NCI-H1048 (cell line): ENCODE data around the gene MATR3.
"Not testable (repeated sequence)": the region's sequence is repeated elsewhere in the genome, so short reads cannot be mapped to it uniquely, and the experiment has no call there.

ENCODE experiments used
- DNase-seq: peaks from one replicate; lab custom pipeline; 2025; lab: John Stamatoyannopoulos, UW

Gene MATR3, protein sequence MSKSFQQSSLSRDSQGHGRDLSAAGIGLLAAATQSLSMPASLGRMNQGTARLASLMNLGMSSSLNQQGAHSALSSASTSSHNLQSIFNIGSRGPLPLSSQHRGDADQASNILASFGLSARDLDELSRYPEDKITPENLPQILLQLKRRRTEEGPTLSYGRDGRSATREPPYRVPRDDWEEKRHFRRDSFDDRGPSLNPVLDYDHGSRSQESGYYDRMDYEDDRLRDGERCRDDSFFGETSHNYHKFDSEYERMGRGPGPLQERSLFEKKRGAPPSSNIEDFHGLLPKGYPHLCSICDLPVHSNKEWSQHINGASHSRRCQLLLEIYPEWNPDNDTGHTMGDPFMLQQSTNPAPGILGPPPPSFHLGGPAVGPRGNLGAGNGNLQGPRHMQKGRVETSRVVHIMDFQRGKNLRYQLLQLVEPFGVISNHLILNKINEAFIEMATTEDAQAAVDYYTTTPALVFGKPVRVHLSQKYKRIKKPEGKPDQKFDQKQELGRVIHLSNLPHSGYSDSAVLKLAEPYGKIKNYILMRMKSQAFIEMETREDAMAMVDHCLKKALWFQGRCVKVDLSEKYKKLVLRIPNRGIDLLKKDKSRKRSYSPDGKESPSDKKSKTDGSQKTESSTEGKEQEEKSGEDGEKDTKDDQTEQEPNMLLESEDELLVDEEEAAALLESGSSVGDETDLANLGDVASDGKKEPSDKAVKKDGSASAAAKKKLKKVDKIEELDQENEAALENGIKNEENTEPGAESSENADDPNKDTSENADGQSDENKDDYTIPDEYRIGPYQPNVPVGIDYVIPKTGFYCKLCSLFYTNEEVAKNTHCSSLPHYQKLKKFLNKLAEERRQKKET

DNA sequence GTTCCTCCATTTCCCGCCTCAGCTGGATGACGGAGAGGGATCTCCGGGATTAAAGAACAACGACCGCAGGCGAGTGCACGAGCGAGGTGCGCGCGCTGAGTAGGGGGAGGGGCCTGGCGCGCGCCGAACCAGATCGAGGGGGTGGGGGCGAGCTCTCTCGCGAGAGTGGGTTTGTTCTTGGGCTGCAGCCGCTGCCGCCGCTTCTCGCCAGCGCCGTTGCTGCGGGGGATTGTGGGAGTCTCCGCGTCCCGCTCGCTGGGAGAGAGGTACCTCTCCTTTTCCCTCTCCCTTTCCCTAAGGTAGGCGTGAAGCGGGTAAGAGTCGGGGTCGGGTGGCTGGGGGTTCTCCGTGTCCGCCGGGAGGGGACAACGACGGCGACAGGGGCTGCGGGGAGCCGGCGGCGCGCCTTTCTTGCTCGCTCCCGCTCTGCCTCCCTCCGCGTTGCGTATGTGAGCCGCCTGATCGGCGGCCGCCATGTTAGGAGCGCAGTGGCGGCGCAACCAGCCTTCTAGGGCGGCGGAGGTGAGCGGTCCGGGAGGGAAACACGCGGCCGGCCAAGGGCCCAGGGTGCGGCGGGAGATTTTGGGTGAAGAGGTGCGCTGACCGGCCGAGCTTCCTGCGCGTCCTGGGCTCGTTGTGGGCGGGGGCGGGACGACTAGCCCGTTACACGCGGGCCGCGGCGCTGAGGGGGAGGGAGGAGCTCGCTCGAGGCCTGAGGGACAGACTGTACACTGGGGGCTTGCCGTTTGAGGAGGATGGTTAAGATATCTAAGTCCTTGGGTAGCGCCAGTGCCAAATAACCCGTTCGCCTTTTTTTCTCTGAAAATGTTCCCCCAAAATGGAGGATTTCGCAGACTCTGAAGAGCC lies at the start of gene MATR3:
Gene MATR3 (plus strand): TSS at position 234 of the 867 bp plus-strand sequence. CDS start 13,676 bp downstream, outside the sequence.
- peak; percentile 91 for DNase-seq

DNA sequence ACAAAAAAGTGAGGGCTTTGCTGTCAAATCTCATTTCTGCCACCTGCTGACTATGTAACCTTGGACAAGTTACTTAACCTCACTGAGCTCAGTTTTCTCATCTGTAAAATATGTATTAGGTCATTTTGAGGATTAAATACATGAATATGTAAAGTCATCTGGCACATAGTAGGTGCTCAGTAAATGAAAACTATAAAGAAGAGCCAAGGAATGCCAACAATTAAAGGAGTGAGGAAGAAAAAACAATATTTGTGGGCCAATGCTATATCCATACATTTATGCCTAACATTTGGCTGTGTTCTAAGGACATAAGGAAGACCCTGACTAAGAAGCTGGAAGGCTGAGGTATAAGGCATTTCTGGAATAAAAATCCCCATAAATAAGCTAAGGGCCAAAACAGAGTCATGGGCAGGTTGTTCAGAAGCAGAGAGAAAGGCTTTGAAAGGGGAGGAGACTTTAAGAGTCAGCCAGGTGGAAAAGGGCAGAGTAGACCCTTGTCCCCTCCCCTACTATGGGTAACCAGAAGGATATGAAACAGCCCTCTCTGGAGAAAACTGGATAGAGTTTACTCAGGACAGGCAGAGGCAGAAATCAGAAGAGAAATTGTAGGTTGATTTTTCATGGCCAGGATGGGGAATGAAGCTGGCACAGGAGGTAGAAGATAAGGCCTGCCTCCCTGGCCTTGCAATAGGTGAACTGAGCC lies 47.8 kb upstream of the MATR3 start:
- DNase-seq, result no peak

DNA sequence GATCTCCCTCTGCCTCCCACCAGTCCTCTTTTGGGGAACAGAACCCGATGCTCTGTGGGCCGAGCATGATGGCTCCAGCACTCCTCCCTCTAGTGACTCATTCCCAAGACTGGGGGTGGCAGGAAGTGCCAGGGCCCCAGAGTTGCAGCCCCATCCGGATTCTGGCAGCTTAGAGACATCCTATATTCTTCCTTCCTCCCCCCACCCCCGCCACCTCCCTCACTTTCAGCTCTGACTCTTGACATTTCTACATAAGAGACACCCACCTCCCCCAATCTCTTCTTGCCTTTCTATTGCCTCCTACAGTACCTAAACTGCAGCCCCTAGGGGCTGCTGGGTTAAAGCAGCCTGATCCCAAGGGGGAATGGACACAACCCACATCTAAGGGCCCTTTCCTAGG lies 47.1 kb upstream of the MATR3 start:
- no peak for DNase-seq

DNA sequence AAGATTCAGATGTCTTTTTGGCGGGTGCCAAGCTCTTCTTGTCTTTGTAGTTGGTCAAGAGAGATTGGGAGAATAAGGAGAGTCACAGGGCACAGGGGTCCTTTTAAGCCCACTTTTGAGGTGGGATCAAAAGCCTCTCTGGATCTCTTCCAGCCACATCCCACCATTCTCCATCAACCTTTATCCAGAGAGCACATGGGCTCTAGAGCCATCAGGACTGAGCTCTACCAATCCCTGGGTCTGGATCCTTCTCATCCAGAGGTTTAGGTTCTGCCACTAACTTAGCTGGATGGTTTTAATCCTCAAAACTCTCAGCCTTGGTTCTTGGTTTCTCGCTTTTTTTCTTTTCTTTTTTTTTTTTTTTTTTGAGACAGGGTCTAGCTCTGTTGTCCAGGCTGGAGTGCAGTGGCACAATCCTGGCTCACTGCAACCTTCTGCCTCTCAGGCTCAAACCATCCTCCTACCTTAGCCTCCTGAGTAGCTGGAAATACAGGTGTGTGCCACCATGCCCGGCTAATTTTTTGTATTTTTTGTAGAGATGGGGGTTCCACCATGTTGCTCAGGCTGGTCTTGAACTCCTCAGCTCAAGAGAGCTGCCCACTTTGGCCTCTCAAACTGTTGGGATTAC lies 44.6 kb upstream of the MATR3 start:
- DNase-seq, result no peak

DNA sequence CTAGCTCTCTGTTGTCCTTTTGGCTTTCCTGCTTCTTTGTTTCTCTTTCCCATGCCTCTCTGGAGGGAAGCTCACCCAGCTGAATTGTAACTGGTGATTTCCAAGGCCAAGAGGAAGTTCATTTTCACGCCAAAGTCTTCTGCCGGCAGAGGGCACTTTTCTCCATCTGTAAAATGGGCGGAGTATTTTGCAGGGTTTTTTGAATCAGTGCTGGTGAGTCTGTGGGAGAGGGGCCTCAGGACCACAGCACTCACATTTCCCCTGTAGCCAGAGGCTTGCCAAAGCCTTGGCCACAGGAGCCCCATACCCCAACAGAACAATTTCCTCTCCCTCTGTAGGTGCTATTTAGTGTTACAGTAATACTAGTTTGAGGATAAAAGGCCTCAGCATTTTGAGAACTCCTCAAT lies 42.3 kb upstream of the MATR3 start:
- DNase-seq, result no peak

DNA sequence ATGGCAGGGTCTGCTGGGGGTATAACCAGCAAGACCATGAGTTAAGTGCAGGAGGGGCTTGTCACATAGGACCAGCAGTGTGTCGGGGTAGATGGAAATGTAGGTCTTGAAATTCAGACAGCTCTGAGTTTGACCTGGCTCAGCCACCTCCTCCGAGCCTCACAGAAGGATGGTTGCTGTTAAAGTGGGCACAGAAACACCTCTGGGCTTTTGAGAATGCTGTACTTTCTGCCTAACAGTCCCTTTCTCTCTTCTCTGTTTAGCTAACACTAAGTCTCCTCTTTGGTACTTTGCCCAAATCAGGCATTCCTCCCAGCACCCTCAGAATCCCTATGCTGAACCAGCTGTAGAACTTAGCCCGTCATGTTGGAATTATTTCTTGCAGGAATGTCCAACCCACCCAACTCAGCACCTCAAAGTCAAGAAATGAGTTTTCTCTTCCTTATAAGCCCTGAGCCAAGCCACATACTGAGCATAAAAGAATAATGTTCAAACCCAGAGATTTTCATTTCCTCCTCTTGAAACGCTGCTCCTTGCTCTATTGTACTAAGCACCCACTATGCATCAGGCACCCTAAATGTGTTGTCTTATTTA lies 41.7 kb upstream of the MATR3 start:
- DNase-seq, result no peak

DNA sequence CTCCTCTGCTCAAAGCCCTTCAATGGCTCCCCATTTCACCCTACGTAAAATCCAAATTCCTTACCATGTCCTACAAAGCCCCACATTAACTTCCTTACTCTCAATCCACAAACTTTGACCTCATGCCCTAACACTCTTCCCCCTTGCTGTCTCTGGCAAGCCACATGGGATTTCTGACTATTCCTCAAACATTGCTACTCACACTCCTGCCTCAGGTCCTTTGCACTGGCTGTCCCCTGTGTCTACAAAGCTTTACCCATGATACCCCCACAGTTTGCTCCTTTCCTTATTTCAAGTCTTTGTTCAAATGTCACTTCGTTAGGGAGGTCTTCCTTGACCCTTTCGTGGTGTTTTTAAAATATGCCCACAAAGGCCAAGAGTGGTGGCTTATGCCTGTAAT lies 40.4 kb upstream of the MATR3 start:
- no peak for DNase-seq

DNA sequence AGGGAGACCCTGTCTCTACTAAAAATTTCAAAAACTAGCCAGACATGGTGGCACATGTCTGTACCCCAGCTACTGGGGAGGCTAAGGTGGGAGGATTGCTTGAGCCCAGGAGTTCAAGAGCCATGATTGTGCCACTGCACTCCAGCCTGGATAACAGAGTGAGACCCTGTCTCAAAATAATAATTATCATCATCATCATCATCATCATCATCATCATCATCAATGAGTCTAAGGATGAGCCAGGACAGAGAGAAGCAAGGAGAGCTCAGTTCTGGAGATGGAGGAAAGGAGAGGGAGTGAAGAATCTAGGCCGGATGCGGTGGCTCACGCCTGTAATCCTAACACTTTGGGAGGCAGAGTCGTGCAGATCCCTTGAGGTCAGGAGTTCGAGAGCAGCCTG lies 36.7 kb upstream of the MATR3 start:
- no peak for DNase-seq

DNA sequence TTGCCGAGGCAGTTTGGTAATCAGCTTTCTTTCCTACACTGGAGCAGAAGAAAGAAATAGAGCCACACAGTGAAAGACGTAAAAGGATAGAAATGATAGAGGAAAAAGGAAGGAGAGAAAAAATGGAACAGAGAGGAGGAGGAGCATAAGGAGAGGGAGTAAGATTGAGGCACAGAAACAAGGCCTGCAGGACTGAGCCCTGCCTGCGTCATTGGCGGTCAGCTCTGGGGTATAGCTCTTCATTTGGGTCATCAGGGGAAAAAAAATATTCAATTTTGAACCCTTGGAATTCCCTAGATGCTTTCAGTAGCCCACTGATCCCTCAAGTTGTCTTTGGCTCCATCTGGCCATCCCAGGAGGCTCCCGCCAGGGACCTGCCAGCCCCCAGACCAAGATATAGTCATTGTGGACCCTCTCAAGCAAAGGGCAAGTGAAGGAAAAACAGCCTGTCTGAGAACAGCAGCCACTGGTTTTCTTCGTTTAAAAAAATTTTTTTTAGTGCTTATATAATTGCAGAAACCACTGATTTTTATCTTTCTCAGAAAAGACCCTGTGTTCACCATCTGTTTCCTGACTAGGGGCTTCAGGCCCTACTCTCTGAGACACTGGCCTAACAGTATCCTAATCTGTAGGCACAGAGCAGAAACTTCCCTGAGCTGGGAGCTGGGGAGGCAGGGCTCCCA lies 31.3 kb upstream of the MATR3 start:
- no peak for DNase-seq

DNA sequence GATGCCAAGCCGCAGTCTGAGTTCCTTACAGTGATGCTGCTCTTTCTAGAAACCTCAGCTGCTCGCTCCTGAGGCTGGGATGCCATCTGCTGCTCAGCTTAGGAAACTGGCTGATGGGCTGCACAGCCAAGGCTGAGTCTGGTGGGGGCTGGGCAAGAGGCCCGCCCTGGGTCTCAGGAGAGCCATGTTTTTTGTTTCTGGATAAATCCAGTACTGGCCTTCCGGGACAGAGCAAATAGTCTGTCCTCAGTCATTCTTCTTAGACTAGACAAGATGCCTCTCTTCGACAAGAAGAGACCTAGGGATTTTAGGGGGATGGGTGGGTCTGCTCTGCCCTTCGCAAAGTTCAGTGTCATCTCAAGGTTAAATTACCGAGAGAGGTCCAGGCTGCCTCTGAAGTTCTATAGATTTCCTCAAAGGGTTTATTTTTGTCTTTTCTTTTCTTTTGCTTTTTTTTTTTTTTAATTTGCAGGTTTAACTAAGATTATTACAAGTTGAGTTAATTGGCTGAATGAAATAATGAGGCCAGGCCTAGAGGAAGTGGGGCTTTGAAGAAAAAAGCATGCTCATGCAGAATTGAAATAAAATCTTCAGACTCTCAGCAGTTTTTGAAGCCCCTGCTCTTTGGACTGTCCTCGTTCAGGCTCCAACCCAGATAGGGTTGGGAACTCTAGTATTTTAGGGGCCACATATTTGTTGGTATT lies 30.6 kb upstream of the MATR3 start:
- DNase-seq, result peak; percentile 17

DNA sequence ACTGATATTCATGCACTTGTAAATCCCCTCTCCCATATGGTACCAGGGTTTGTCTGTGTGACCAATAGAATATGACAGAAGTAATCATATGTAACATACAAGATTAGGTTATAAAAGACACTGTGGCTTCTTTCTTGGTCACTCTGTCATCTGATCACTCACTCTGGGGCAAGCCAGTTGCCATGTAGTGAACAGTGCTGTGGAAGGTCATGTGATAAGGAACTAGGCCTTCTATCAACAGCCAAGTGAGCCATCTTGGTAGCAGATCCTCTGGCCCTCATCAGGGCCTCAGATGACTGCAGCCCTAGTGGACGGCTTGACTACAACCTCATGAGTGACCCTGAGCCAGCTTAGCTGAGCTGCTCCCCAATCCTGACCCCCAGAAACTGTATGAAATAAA lies 30.0 kb upstream of the MATR3 start:
- DNase-seq, result no peak

DNA sequence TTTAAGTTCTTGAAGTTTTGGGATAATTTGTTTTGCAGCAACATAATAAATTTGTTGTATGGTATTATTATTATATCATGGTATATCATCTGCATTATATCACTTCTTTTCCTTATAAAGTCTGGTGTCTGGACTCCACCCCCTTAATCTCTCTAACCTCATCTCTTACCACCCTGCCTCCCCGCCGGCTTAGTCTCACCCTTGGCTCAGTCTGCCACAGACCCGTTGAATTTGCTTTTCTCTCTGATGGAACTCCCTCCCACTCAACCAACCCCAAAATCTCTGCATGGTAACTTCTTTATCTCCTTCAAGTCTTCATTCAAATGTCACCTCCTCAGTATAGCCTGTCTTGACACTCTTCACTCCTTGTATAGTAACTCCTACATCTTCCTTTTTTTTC lies 29.6 kb upstream of the MATR3 start:
- DNase-seq, result no peak

DNA sequence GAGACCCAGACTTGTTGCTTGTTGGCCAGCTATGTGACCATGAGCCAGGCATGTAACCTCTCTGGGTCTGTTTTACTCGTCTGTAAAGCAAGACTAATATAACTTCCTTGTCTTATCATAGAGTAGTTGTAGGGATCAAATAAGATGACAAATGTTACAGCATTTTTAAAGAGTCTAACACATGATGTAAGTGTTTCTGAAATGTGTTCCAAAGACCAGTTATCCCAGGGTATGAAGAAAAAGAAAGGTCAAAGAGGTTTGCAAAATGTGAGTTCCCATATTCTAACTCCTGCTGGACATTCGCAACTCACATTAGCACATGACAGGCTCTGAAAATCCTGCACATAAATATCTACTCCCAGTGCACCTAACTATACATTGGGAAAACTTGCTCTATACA lies 28.5 kb upstream of the MATR3 start:
- DNase-seq, result no peak

DNA sequence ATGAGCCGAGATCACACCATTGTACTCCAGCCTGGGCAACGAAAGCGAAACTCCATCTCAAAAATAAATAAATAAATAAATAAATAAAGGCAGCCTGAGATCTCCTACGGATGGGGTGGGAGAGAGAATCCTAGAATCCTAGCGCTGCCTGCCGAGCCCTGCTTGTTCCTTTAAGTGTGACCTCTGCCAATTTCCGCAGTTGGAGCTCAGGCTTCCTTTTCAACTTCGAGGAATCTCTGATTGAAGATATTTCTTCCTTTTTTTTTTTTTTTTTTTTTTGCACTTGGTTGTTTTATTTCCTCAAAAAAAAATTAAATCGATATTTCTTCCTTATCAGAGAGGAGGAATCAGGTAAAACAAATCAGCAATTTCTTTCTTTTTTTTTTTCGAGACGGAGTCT lies 27.3 kb upstream of the MATR3 start:
- DNase-seq, result no peak

DNA sequence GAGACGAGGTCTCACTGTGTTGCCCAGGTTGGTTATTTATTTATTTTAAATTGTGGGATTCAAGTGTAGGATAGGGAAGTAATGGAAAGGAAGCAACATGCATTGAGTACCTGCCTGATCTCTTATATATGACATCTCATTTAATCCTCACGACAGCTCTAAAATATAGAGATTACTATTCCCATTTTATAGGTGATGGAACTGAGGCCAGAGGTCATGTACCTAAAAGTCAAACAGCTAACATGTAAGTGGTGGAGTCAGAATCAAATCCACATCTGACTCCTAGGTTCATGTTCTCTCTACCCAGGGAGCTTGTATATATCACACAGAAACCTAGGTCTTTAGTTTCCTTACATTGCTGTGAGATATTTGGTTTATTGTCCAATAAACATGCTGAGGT lies 26.1 kb upstream of the MATR3 start:
- no peak for DNase-seq

DNA sequence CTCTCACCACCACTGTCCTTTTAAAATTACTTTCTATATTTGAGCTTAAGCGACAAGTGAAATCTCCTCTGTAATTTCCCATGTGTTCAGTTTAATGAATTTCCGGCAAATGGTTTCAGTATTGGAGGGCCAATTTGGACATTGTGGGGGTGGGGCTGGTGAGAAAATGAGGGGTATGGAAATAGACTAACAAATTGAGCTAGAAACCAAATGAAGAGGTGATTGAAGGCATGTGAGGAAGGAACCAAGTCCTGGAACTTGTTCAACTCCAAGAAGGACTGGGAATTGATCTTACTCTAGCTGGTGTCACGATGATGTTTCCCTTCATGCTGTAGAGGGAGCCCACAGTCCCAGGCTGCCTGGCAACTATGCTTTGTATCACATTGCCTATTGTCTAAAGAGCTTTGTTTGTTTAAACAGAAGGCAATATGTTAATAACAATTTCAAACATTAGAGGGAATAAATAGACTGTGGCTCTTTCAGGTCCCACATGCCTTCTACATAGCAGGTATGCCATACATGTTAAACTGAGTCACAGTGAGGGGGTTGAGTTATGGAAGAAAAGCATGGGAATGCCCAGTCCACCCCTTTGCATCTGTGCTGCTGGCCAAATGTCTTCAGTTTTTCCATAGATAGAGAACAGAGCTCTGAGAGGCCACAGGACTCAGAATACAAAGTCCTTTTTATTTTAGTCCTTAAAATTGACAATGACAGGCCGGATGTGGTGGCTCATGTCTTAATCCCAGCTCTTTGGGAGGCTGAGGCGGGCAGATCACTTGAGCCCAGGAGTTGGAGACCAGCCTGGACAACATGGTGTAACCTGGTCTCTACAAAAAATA lies 25.0 kb upstream of the MATR3 start:
- DNase-seq, result no peak

DNA sequence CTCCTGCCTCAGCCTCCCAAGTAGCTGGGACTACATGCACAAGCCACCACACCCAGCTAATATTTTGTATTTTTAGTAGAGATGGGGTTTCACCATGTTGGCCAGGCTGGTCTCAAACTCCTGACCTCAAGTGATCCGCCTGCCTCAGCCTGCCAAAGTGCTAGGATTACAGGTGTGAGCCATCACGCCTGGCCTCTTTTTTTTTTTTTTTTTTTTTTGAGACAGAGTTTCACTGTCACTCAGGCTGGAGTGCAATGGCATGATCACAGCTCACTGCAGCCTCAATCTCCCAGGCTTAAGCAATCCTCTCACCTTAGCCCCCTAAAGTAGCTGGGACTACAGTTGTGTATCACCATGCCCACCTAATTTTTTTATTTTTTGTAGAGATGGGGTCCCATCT lies 22.8 kb upstream of the MATR3 start:
- DNase-seq, result not testable (repeated sequence)

DNA sequence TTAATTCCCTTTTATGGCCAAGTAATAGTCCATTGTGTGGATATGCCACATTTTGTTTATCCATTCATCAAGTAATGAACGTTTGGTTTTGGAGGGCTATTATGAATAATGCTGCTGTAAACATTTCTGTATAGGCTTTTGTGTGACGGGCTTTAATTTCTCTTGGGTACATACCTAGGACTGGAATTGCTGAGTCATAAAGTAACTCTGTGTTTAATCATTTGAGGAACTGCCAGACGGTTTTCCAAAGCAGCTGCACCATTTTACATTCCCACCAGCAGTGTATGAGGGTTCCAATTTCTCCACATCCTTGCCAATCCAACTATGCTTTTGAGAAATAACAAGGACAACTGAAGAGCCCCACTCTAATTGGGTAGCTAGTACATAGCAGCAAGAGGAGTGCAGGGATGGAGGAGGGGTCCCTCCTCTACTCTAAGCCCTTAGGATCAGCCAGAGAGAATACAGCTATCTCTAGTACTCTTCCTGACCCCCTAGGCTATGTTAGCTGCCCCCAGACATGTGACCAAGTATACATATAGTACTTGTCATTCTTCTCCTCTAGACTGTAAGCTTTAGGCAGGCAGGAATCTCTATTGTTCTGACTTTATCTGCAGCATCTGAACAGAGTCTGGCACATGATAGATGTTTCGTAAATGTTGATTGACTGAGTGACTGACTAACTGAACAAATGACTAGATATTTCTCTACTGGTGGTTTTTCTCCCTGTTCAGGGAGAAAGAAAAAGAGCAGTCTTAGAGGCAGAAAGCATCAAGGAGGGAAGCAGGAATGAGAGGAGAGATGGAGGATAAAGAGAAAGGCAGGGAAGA lies 22.1 kb upstream of the MATR3 start:
- DNase-seq, result no peak
